OCI-LY3 (cell line): ENCODE measurements around the gene PLEKHA6.

Source experiments
- CTCF ChIP-seq: fragments of 200-600, 300-600 bp; sonication (generic); IDR thresholded peaks from 2 replicates; pipeline ENCODE4 v1.5.1; 2014; ENCODE audit warnings: antibody characterized with exemption, low read length, low read depth
- EZH2phosphoT487 ChIP-seq: fragments of 200-600 bp; shearing (Covaris generic); IDR thresholded peaks from 2 replicates; pipeline ENCODE4 v1.6.1; 2018; ENCODE audit warnings: antibody characterized with exemption, mixed run types, low read depth

GRCh38 chr1:204216236-204216635 is 143.5 kb downstream of the PLEKHA6 start:
- no peak for TF ChIP-seq CTCF
- TF ChIP-seq EZH2phosphoT487, result no peak
